Fibroblast of upper back skin (primary cell): ENCODE results near the gene TTC28.
"Not testable (repeated sequence)": the region's sequence is repeated elsewhere in the genome, so short reads cannot be mapped to it uniquely, and the experiment has no call there.

Experiments
- DNase-seq: peaks from one replicate; pipeline ENCODE4 v3.0.0-alpha.2; 2013

TTC28 gene

DNA sequence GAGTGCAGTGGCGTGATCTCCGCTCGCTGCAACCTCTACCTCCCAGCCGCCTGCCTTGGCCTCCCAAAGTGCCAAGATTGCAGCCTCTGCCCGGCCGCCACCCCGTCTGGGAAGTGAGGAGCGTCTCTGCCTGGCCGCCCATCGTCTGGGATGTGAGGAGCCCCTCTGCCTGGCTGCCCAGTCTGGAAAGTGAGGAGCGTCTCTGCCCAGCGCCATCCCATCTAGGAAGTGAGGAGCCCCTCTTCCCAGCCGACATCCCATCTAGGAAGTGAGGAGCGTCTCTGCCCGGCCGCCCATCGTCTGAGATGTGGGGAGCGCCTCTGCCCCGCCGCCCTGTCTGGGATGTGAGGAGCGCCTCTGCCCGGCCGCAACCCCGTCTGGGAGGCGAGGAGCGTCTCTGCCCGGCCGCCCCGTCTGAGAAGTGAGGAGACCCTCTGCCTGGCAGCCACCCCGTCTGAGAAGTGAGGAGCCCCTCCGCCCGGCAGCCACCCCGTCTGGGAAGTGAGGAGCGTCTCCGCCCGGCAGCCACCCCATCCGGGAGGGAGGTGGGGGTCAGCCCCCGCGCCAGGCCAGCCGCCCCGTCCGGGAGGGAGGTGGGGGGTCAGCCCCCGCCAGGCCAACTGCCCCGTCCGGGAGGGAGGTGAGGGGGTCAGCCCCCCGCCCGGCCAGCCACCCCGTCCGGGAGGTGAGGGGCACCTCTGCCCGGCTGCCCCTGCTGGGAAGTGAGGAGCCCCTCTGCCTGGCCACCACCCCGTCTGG lies 126.4 kb downstream of the TTC28 start:
- not testable (repeated sequence) for DNase-seq

DNA sequence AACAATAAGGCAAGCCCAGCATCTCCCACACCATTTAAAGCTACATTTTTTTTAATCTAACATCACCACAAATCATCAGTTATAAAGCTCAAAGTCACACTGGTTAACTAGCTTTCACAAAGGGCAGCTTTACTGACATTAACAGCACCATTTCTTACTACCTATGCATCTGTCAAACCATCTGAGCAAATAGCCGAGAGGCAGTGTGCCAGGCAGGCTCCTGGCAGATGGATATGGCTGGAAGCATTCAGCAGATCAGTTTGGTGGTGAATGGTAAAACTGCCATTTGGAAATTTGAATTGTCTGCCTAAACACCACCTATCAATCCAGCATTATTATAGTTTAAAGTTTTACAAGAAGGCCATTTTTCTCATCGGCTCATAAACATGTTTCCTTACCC lies 131.2 kb downstream of the TTC28 start:
- DNase-seq: peak; percentile 3

GRCh38 chr22:28547132-28547842 lies 132.4 kb downstream of the TTC28 start:
- DNase-seq: peak; percentile 96

GRCh38 chr22:28544431-28544868 lies 135.2 kb downstream of the TTC28 start:
- DNase-seq: no peak

- DNase-seq: no peak
Observed at GRCh38 chr22:28542980-28543621, 136.5 kb downstream of the TTC28 start.

DNA sequence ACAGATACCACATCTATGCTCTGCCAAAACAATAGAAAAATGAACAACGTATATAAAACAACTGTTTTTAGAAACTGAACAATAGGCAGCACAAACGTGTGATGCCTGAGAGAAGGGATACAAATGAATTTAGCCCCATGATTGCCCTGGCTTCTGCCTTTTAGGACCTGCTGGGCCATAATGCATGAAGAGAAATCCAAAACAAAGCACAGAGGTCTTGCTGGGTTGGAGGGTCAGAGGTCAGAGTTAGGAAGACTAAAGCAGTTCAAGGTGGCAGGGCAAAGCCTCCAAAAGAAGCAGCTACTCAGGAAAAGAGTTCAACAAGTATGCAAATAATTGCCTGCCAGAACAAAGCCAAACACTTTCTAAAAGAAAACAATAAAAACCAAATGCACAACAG lies 138.5 kb downstream of the TTC28 start:
- no peak for DNase-seq

- no peak for DNase-seq
Observed at GRCh38 chr22:28538922-28539321, 140.7 kb downstream of the TTC28 start.

DNA sequence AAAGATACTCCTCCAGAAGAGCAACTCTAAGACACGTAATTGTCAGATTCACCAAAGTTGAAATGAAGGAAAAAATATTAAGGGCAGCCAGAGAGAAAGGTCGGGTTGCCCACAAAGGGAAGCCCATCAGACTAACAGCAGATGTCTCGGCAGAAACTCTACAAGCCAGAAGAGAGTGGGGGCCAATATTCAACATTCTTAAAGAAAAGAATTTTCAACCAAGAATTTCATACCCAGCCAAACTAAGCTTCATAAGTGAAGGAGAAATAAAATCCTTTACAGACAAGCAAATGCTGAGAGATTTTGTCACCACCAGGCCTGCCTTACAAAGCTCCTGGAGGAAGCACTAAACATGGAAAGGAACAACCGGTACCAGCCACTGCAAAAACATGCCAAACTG lies 149.1 kb downstream of the TTC28 start:
- not testable (repeated sequence) for DNase-seq

- not testable (repeated sequence) for DNase-seq
Observed at GRCh38 chr22:28529144-28529543, 150.5 kb downstream of the TTC28 start.

- DNase-seq: no peak
Observed at GRCh38 chr22:28521451-28521850, 158.2 kb downstream of the TTC28 start.

GRCh38 chr22:28514321-28514821 lies 165.3 kb downstream of the TTC28 start:
- peak; percentile 41 for DNase-seq

GRCh38 chr22:28512387-28512786 lies 167.3 kb downstream of the TTC28 start:
- DNase-seq: not testable (repeated sequence)

GRCh38 chr22:28507896-28508295 lies 171.7 kb downstream of the TTC28 start:
- no peak for DNase-seq

DNA sequence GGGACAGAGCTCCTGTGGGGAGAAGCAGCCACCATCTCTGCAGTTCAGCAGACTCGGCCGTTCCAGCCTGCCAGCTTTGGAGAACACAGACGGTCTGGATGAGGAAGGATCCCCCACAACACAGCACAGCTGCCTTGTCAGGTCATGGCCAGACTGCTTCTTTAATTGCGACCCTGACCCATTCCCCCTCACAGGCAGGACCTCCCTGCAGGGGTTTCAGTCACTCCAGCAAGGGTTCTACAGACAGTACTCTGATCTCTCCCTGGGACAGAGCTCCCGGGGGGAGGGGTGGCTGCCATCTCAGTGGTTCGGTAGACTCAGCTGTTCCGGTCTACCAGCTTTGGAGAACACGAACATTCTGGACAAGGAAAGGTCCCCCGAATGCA lies 173.5 kb downstream of the TTC28 start:
- no peak for DNase-seq

DNA sequence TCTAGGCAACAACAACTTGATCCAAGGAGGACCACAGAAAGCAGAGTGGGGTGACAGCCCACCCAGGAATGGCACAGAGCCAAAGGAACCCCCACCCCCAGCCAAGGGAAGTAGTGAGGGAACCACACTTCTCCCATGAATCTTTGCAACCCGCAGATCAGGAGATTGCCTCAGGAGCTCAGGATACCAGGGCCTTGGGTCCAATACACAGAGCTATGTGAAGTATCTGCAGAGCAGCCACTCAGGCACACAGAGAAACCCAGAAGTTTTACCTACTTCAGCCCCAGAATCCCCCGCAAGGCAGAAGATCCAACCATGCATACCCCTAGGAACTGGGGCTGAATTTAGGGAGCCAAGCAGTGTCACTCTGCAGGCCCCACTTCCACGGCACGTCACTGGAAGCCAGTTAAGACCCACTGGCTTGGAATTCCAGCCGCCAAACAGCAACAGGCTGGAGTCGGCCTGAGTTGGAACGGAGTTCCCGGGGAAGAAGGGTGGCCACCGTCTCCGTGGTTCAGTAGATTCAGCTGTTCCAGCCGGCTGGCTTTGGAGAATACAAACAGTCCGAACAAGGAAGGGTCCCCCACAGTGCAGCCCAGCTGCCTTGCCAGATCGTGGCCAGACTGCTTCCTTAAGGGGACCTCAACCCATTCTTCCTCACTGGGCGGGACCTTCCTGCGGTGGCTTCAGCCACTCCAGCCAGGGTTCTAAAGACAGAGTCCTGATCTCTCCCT lies 174.1 kb downstream of the TTC28 start:
- DNase-seq: no peak

DNA sequence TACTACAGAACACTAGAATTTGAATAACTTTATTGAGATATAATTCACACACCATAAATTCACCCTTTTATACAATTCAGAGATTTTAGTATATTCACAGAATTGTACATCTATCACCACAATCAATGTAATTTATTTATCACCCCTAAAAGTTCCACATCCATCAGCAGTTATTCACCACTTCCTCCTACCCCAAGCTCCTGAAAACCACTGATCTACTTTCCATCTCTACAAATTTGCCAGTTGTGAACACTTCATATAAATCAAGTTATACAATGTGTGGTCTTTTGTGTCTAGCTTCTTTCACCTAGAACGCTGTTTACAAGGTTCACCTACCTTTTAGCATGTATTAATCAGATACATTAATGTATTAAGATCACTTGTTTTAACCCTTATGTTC lies 179.6 kb downstream of the TTC28 start:
- DNase-seq: no peak

DNA sequence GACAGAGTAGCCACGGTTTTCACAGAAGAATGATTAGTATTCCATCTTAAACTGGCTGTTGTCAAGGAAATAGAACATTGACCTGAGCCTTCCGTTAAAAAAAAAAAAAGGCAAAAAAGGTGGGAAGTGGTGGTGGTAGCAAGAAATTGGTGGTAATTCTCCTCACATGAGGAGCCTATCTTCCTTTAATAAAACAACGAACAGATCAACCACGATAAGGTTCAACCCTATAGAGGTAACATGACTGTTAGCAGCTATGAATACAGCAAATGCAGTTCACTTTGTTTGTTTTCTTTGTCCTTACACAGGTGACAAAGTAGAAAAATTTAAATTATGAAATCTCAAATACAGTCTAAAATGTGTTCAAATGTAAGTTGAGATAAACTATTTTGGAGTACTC lies 181.6 kb downstream of the TTC28 start:
- DNase-seq: no peak

- no peak for DNase-seq
Observed at GRCh38 chr22:28497188-28497587, 182.5 kb downstream of the TTC28 start.

- not testable (repeated sequence) for DNase-seq
Observed at GRCh38 chr22:28491289-28491688, 188.4 kb downstream of the TTC28 start.

- peak; percentile 19 for DNase-seq
Observed at GRCh38 chr22:28488825-28489224, 190.8 kb downstream of the TTC28 start.

DNA sequence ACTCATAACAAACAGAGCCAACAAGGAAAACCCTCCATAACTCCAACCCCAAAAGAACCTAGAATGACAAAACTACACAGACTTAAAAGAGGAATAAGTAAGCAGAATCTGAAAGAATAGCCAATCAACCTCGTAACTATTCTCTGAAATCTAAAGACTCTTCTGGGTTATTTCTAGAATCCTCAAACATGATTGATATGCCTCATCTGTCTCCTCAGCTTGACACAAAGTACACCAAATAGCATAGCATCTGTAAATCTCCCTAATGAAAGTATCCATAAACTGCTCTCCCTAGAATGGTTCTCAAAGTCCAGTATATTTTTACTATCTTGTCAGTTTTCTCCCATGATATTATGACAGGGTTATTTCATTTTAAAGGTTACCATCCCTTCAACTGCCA lies 195.0 kb downstream of the TTC28 start:
- DNase-seq: no peak

DNA sequence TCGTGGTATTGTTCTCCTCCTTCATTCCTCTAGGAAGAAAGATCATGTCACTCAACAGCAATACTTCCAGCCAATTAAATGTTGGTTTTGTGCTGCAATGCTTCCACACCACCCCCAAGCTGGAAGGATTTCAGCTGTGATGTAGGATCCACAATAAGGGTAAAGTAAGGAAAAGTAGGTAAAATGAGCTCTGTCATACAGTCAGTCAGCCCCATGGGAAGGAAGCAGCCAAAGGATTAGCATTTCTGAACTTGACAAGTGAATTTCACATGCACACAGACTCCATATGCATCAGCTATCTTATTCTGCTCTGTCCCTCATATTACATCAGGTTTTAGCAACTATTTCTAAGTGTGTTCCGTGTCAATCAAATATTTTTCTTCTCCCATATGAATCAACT lies 197.9 kb downstream of the TTC28 start:
- DNase-seq: no peak
